Measurements from ENCODE around the gene USP32.
"Not testable (repeated sequence)": the region's sequence is repeated elsewhere in the genome, so short reads cannot be mapped to it uniquely, and the experiment has no call there.

The USP32 gene

GRCh38 chr17:60383379-60383778 is 8.6 kb downstream of the USP32 start:
- Histone ChIP-seq H3K36me3 (ENCODE audit: low read length) (no peaks in the 10 kb centered on the region), H3K79me2 (ENCODE audit: insufficient read depth, low read length) (peaks cover 18% of the 10 kb centered on the region; the same call in 1 of the 2 replicates), H3K27ac (ENCODE audit: low read depth, low read length) (no peak overlapping the region), H3F3A (ENCODE audit: insufficient read depth) (no peaks in the 10 kb centered on the region), H3K9me2 (replicated peaks; ENCODE audit: insufficient read depth, low read length) (no peaks in the 10 kb centered on the region), H2AFZ (ENCODE audit: low read depth, low read length, severe bottlenecking) (no peak overlapping the region), H3K9ac (ENCODE audit: low read length) (no peak overlapping the region), H3K27me3 (ENCODE audit: low read length) (no peaks in the 10 kb centered on the region), H4K20me1 (ENCODE audit: low read depth, low read length) (0 out of 2 replicates have a peak, but pooled peaks cover 6% of the 10 kb centered on the region), H3K9me3 (ENCODE audit: insufficient read depth, low read length) (no peaks in the 10 kb centered on the region), H3K4me3 (ENCODE audit: insufficient read depth, low read length, poor library complexity, severe bottlenecking) (no peak overlapping the region), H3K4me2 (ENCODE audit: low read depth, low read length, poor library complexity, severe bottlenecking) (no peak overlapping the region)
- TF ChIP-seq, protein P1, sequence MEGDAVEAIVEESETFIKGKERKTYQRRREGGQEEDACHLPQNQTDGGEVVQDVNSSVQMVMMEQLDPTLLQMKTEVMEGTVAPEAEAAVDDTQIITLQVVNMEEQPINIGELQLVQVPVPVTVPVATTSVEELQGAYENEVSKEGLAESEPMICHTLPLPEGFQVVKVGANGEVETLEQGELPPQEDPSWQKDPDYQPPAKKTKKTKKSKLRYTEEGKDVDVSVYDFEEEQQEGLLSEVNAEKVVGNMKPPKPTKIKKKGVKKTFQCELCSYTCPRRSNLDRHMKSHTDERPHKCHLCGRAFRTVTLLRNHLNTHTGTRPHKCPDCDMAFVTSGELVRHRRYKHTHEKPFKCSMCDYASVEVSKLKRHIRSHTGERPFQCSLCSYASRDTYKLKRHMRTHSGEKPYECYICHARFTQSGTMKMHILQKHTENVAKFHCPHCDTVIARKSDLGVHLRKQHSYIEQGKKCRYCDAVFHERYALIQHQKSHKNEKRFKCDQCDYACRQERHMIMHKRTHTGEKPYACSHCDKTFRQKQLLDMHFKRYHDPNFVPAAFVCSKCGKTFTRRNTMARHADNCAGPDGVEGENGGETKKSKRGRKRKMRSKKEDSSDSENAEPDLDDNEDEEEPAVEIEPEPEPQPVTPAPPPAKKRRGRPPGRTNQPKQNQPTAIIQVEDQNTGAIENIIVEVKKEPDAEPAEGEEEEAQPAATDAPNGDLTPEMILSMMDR (IDR thresholded peaks at IDR 0.05; ENCODE audit: insufficient read depth, low read length, poor library complexity, severe bottlenecking): no peak
- no peak for TF ChIP-seq EZH2phosphoT487 (conservative IDR thresholded peaks at IDR 0.05; ENCODE audit: low read length)

GRCh38 chr17:60381958-60382357 is 10.0 kb downstream of the USP32 start:
- Histone ChIP-seq H3K36me3 (ENCODE audit: low read length) (no peaks in the 10 kb centered on the region), H3K4me3 (ENCODE audit: insufficient read depth, low read length, poor library complexity, severe bottlenecking) (no peak overlapping the region), H3F3A (ENCODE audit: insufficient read depth) (no peaks in the 10 kb centered on the region), H3K27me3 (ENCODE audit: low read length) (no peaks in the 10 kb centered on the region), H3K9me2 (replicated peaks; ENCODE audit: insufficient read depth, low read length) (no peaks in the 10 kb centered on the region), H4K20me1 (ENCODE audit: low read depth, low read length) (0 out of 2 replicates have a peak, but pooled peaks cover 5% of the 10 kb centered on the region), H3K27ac (ENCODE audit: low read depth, low read length) (no peak overlapping the region), H3K4me2 (ENCODE audit: low read depth, low read length, poor library complexity, severe bottlenecking) (no peak overlapping the region), H3K9ac (ENCODE audit: low read length) (no peak overlapping the region), H3K9me3 (ENCODE audit: insufficient read depth, low read length) (no peaks in the 10 kb centered on the region), H3K79me2 (ENCODE audit: insufficient read depth, low read length) (peaks cover 16% of the 10 kb centered on the region; the same call in 1 of the 2 replicates), H2AFZ (ENCODE audit: low read depth, low read length, severe bottlenecking) (no peak overlapping the region)
- TF ChIP-seq, protein P1 (IDR thresholded peaks at IDR 0.05; ENCODE audit: insufficient read depth, low read length, poor library complexity, severe bottlenecking): no peak
- TF ChIP-seq EZH2phosphoT487 (conservative IDR thresholded peaks at IDR 0.05; ENCODE audit: low read length): no peak

DNA sequence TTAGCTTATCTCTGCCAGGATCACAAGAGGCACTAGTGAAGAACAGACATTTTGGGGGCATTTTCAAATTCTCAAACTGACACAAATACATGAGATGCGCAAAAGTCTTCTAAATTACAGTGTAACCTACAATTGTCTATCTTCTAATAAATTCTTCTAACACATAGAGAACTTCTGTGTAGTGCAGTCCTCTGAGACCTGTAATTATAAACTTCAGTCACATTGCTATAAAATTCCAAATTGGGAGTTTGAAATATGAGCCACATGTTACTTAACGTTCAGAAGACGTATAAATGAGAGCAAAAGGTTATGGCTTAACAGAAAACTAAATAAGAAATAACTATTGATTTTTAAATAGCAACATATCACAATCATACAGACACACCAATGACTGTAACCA is 12.5 kb downstream of the USP32 start:
- not testable (repeated sequence) for H3K36me3 ChIP-seq (ENCODE audit: low read length); H3K9me3 ChIP-seq (ENCODE audit: insufficient read depth, low read length); H3F3A ChIP-seq (ENCODE audit: insufficient read depth); H3K9ac ChIP-seq (ENCODE audit: low read length); H4K20me1 ChIP-seq (ENCODE audit: low read depth, low read length); H3K27me3 ChIP-seq (ENCODE audit: low read length); H3K27ac ChIP-seq (ENCODE audit: low read depth, low read length); H3K9me2 ChIP-seq (replicated peaks; ENCODE audit: insufficient read depth, low read length); H3K4me3 ChIP-seq (ENCODE audit: insufficient read depth, low read length, poor library complexity, severe bottlenecking); H3K79me2 ChIP-seq (ENCODE audit: insufficient read depth, low read length); H2AFZ ChIP-seq (ENCODE audit: low read depth, low read length, severe bottlenecking); H3K4me2 ChIP-seq (ENCODE audit: low read depth, low read length, poor library complexity, severe bottlenecking)

GRCh38 chr17:60378187-60378586 is 13.7 kb downstream of the USP32 start:
- H3K27me3 ChIP-seq (ENCODE audit: low read length); H3K36me3 ChIP-seq (ENCODE audit: low read length); H3K79me2 ChIP-seq (ENCODE audit: insufficient read depth, low read length); H4K20me1 ChIP-seq (ENCODE audit: low read depth, low read length); H3K4me2 ChIP-seq (ENCODE audit: low read depth, low read length, poor library complexity, severe bottlenecking); H3F3A ChIP-seq (ENCODE audit: insufficient read depth); H3K9me3 ChIP-seq (ENCODE audit: insufficient read depth, low read length); H2AFZ ChIP-seq (ENCODE audit: low read depth, low read length, severe bottlenecking); H3K4me3 ChIP-seq (ENCODE audit: insufficient read depth, low read length, poor library complexity, severe bottlenecking); H3K9ac ChIP-seq (ENCODE audit: low read length); H3K9me2 ChIP-seq (replicated peaks; ENCODE audit: insufficient read depth, low read length); H3K27ac ChIP-seq (ENCODE audit: low read depth, low read length): not testable (repeated sequence)

All from SU-DHL-6 (cell line).